ENCODE measurements around the gene ETS2. TPM values are rescaled to one million over a fixed set of nuclear protein-coding genes. Genes with fewer than 3 reads are reported as not detected.

The ETS2 gene
- total and polyA plus RNA-seq, 2 experiments from 2014 or later, result 19.5 to 36.8 TPM

- TF ChIP-seq CREB1 (CRISPR knock-in tag; IDR thresholded peaks at IDR 0.05; ENCODE audit: low read depth), result no peak
- no peak for TF ChIP-seq ZNF331 (CRISPR knock-in tag; IDR thresholded peaks at IDR 0.05; ENCODE audit: low read depth)
- no peak for TF ChIP-seq EZH2phosphoT487 (IDR thresholded peaks at IDR 0.05; ENCODE audit: unreplicated experiment)
- no peak for TF ChIP-seq ZNF462 (CRISPR knock-in tag; IDR thresholded peaks at IDR 0.05)
- no peak for TF ChIP-seq EZH2 (IDR thresholded peaks at IDR 0.05; ENCODE audit: low read depth, unreplicated experiment)
- no peak for TF ChIP-seq NANOG (IDR thresholded peaks at IDR 0.05; ENCODE audit: borderline replicate concordance)
- TF ChIP-seq STAT1 (IDR thresholded peaks at IDR 0.05; ENCODE audit: unreplicated experiment), result no peak
- TF ChIP-seq POLR2AphosphoS5 (IDR thresholded peaks at IDR 0.05; ENCODE audit: low read depth), result no peak
- TF ChIP-seq, protein P1, sequence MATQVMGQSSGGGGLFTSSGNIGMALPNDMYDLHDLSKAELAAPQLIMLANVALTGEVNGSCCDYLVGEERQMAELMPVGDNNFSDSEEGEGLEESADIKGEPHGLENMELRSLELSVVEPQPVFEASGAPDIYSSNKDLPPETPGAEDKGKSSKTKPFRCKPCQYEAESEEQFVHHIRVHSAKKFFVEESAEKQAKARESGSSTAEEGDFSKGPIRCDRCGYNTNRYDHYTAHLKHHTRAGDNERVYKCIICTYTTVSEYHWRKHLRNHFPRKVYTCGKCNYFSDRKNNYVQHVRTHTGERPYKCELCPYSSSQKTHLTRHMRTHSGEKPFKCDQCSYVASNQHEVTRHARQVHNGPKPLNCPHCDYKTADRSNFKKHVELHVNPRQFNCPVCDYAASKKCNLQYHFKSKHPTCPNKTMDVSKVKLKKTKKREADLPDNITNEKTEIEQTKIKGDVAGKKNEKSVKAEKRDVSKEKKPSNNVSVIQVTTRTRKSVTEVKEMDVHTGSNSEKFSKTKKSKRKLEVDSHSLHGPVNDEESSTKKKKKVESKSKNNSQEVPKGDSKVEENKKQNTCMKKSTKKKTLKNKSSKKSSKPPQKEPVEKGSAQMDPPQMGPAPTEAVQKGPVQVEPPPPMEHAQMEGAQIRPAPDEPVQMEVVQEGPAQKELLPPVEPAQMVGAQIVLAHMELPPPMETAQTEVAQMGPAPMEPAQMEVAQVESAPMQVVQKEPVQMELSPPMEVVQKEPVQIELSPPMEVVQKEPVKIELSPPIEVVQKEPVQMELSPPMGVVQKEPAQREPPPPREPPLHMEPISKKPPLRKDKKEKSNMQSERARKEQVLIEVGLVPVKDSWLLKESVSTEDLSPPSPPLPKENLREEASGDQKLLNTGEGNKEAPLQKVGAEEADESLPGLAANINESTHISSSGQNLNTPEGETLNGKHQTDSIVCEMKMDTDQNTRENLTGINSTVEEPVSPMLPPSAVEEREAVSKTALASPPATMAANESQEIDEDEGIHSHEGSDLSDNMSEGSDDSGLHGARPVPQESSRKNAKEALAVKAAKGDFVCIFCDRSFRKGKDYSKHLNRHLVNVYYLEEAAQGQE (IDR thresholded peaks at IDR 0.05; ENCODE audit: unreplicated experiment), result no peak
- no peak overlapping the region for H3K4me3 ChIP-seq
- no peaks in the 10 kb centered on the region for H3K79me2 ChIP-seq (replicated peaks; ENCODE audit: insufficient read depth)
- DNase-seq (ENCODE audit: low spot score), result no peak
- H2AFZ ChIP-seq, result no peak overlapping the region
- peaks cover 7% of the 10 kb centered on the region for H3K4me1 Mint-ChIP-seq
- H3K27me3 Mint-ChIP-seq (ENCODE audit: insufficient read depth, low read depth, poor library complexity), result peaks cover 2% of the 10 kb centered on the region
- no peak overlapping the region for H3K27ac Mint-ChIP-seq
- no peaks in the 10 kb centered on the region for H4K20me1 ChIP-seq (replicated peaks; ENCODE audit: insufficient read depth)
- H3K36me3 ChIP-seq (ENCODE audit: insufficient read depth), result no peaks in the 10 kb centered on the region
- no peak for ATAC-seq
- peaks cover 3% of the 10 kb centered on the region; the same call in 1 of the 3 replicates for H3K36me3 Mint-ChIP-seq (ENCODE audit: low read depth)
- no peak overlapping the region for H3K4me3 Mint-ChIP-seq
- no peaks in the 10 kb centered on the region for H3F3A ChIP-seq (replicated peaks; ENCODE audit: low read depth)
- no peaks in the 10 kb centered on the region for H3K9me2 ChIP-seq (ENCODE audit: insufficient read depth)
- H3K27me3 ChIP-seq (ENCODE audit: insufficient read depth), result no peaks in the 10 kb centered on the region
- peaks cover 8% of the 10 kb centered on the region; the same call in 1 of the 2 replicates for H3K4me1 ChIP-seq (ENCODE audit: insufficient read depth)
- H3K27ac ChIP-seq (ENCODE audit: low read depth), result no peak overlapping the region
- no peak overlapping the region for H3K4me2 ChIP-seq
- H3K9me3 Mint-ChIP-seq, result peaks cover 7% of the 10 kb centered on the region; the same call in 2 of the 3 replicates
Measured at GRCh38 chr21:38869946-38870345, 64.2 kb downstream of the ETS2 start.

Measured in GM23338 (cell line).